Mucosa of stomach (tissue), 1 donor: ENCODE results near the gene ULBP1.
"Not testable (repeated sequence)": the region's sequence is repeated elsewhere in the genome, so short reads cannot be mapped to it uniquely, and the experiment has no call there.

Source experiments
- H3K27me3 ChIP-seq: one replicate; pipeline ENCODE4 v1.7.0; 2013; ENCODE audit warnings: mild to moderate bottlenecking, low read length; ENCODE audit not compliant: control insufficient read depth, insufficient read depth
- H3K36me3 ChIP-seq: one replicate; pipeline ENCODE4 v1.7.0; 2013; ENCODE audit warnings: low read length; ENCODE audit not compliant: control insufficient read depth, insufficient read depth
- H3K4me1 ChIP-seq: one replicate; pipeline ENCODE4 v1.7.0; 2013; ENCODE audit warnings: mild to moderate bottlenecking, low read length; ENCODE audit not compliant: control insufficient read depth, insufficient read depth
- H3K4me3 ChIP-seq: one replicate; pipeline ENCODE4 v1.7.0; 2013; ENCODE audit warnings: low read length
- H3K9ac ChIP-seq: one replicate; pipeline ENCODE4 v1.7.0; 2013; ENCODE audit warnings: mild to moderate bottlenecking, low read length, moderate library complexity
- H3K9me3 ChIP-seq: one replicate; pipeline ENCODE4 v1.7.0; 2013; ENCODE audit warnings: mild to moderate bottlenecking, low read length, moderate library complexity; ENCODE audit not compliant: control insufficient read depth
- donor health status: Pancreatic carcinoma.

ULBP1 gene

DNA sequence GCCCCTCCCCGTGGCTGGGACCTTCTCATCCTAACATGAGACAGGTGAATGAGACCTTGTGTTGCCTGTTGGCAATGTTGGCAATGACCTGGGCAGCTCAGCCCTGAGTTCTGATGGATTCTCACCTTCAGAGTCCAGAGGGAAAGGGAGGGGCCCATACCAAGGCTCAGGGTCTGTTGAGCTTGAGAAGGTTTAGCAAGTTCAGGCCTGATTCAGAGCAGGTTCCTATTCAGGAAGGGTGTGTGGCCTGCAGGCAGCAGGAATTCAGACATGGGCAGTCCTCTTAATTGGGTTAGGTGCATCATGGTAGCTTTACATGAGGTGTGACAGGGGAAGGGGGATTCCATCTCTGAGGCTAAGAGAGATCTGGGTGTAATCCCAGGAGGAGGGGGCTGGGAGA lies 16.2 kb upstream of the ULBP1 start:
- not testable (repeated sequence) for H3K4me3 ChIP-seq, H3K36me3 ChIP-seq, H3K9me3 ChIP-seq, H3K4me1 ChIP-seq, H3K9ac ChIP-seq
- peaks cover 40% of the 10 kb centered on the region for H3K27me3 ChIP-seq

- Histone ChIP-seq H3K9me3 (no peaks in the 10 kb centered on the region), H3K4me1 (no peaks in the 10 kb centered on the region), H3K27me3 (peaks cover 43% of the 10 kb centered on the region), H3K9ac (no peak overlapping the region), H3K4me3 (no peak overlapping the region), H3K36me3 (no peaks in the 10 kb centered on the region)
Observed at GRCh38 chr6:149948011-149948410, 15.7 kb upstream of the ULBP1 start.

GRCh38 chr6:149948616-149949015 lies 15.1 kb upstream of the ULBP1 start:
- no peaks in the 10 kb centered on the region for H3K9me3 ChIP-seq
- H3K36me3 ChIP-seq = no peaks in the 10 kb centered on the region
- no peaks in the 10 kb centered on the region for H3K4me1 ChIP-seq
- H3K9ac ChIP-seq = no peak overlapping the region
- H3K27me3 ChIP-seq = peaks cover 49% of the 10 kb centered on the region
- H3K4me3 ChIP-seq = no peak overlapping the region

GRCh38 chr6:149950423-149950822 lies 13.3 kb upstream of the ULBP1 start:
- Histone ChIP-seq H3K4me1 (no peaks in the 10 kb centered on the region), H3K36me3 (no peaks in the 10 kb centered on the region), H3K9ac (no peak overlapping the region), H3K9me3 (no peaks in the 10 kb centered on the region), H3K4me3 (no peak overlapping the region), H3K27me3 (peaks cover 58% of the 10 kb centered on the region)

DNA sequence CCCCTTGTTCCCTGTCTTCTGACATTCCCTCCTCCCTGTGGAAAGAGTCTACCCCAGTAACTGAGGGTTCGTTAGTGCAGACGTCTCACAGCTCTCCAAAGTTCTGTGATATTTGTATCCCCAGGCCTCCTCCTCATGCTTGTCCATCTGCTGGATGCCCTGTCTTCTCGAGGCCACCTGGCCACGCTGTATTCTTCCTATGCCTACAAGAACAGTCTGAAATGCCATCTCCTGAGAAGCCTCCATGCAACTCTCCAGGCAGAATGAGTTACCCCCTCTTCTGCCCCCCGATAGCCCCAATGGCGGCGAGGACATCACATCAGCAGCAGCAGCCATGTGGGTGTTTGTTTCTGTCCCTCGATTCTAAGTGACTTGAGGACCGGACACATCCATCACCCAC lies 12.6 kb upstream of the ULBP1 start:
- Histone ChIP-seq H3K27me3 (peaks cover 65% of the 10 kb centered on the region), H3K4me3 (no peak overlapping the region), H3K4me1 (no peaks in the 10 kb centered on the region), H3K9ac (no peak overlapping the region), H3K36me3 (no peaks in the 10 kb centered on the region), H3K9me3 (no peaks in the 10 kb centered on the region)

- Histone ChIP-seq H3K4me1 (no peaks in the 10 kb centered on the region), H3K9ac (no peak overlapping the region), H3K36me3 (no peaks in the 10 kb centered on the region), H3K27me3 (peaks cover 66% of the 10 kb centered on the region), H3K4me3 (no peak overlapping the region), H3K9me3 (no peaks in the 10 kb centered on the region)
Observed at GRCh38 chr6:149951626-149952025, 12.1 kb upstream of the ULBP1 start.

- H3K36me3 ChIP-seq, H3K4me1 ChIP-seq, H3K9ac ChIP-seq, H3K9me3 ChIP-seq, H3K4me3 ChIP-seq: not testable (repeated sequence)
- H3K27me3 ChIP-seq = peaks cover 72% of the 10 kb centered on the region
Observed at GRCh38 chr6:149953390-149953789, 10.4 kb upstream of the ULBP1 start.

- not testable (repeated sequence) for H3K4me3 ChIP-seq, H3K9me3 ChIP-seq, H3K4me1 ChIP-seq, H3K9ac ChIP-seq, H3K36me3 ChIP-seq
- peaks cover 71% of the 10 kb centered on the region for H3K27me3 ChIP-seq
Observed at GRCh38 chr6:149953934-149954327, 9.8 kb upstream of the ULBP1 start.

- not testable (repeated sequence) for H3K9ac ChIP-seq, H3K4me3 ChIP-seq, H3K4me1 ChIP-seq, H3K9me3 ChIP-seq, H3K36me3 ChIP-seq
- H3K27me3 ChIP-seq = peaks cover 75% of the 10 kb centered on the region
Observed at GRCh38 chr6:149954328-149954983, 9.3 kb upstream of the ULBP1 start.

GRCh38 chr6:149954984-149955653 lies 8.6 kb upstream of the ULBP1 start:
- not testable (repeated sequence) for H3K9ac ChIP-seq

GRCh38 chr6:149955654-149956317 lies 8.0 kb upstream of the ULBP1 start:
- not testable (repeated sequence) for H3K36me3 ChIP-seq, H3K4me1 ChIP-seq, H3K4me3 ChIP-seq, H3K9me3 ChIP-seq, H3K9ac ChIP-seq
- H3K27me3 ChIP-seq = peaks cover 73% of the 10 kb centered on the region

More at GRCh38 chr6:149954984-149955653, 8.6 kb upstream of the ULBP1 start:
- not testable (repeated sequence) for H3K4me1 ChIP-seq, H3K9me3 ChIP-seq, H3K36me3 ChIP-seq, H3K4me3 ChIP-seq
- peaks cover 71% of the 10 kb centered on the region for H3K27me3 ChIP-seq

- H3K9me3 ChIP-seq, H3K4me1 ChIP-seq, H3K4me3 ChIP-seq, H3K9ac ChIP-seq, H3K36me3 ChIP-seq: not testable (repeated sequence)
- peaks cover 73% of the 10 kb centered on the region for H3K27me3 ChIP-seq
Observed at GRCh38 chr6:149958124-149958523, 5.6 kb upstream of the ULBP1 start.
